CD14-positive monocyte (primary cell): ENCODE data around the gene PARVB. TPM values are rescaled to one million over a fixed set of nuclear protein-coding genes. Genes with fewer than 3 reads are reported as not detected.

Source experiments
- DNase-seq, 3 donors: peaks; one replicate each; pipeline ENCODE4 v3.0.0-alpha.2; 2011 to 2022
- H2AFZ ChIP-seq: 2 replicates; pipeline ENCODE4 v1.6.0; 2012; ENCODE audit warnings: mild to moderate bottlenecking, low read depth, low read length, inconsistent platforms; ENCODE audit not compliant: insufficient read depth, poor library complexity, severe bottlenecking
- H3K27ac ChIP-seq, 2 donors: 1 replicate in 1 of 2; 2 replicates in 1 of 2; pipeline ENCODE4 v1.5.1; 2012 to 2013; ENCODE audit warnings: low read length in 2 of 2, control low read depth in 1 of 2, inconsistent platforms in 1 of 2, low read depth in 1 of 2, mild to moderate bottlenecking in 1 of 2
- H3K27me3 ChIP-seq, 2 donors: one replicate each; pipeline versions ENCODE4 v1.6.0 to v1.6.1; 2011 to 2013; ENCODE audit warnings: low read length in 2 of 2; ENCODE audit not compliant: control insufficient read depth in 2 of 2, insufficient read depth in 2 of 2
- H3K36me3 ChIP-seq, 2 donors: replicated peaks in 1 of 2; 1 replicate in 1 of 2; 2 replicates in 1 of 2; pipeline versions ENCODE4 v1.5.1 to v1.6.1; 2012 to 2013; ENCODE audit warnings: low read length in 2 of 2, control low read depth in 1 of 2, inconsistent platforms in 1 of 2, mild to moderate bottlenecking in 1 of 2; ENCODE audit not compliant: insufficient read depth in 2 of 2, control insufficient read depth in 1 of 2
- H3K4me1 ChIP-seq, 2 donors: 1 replicate in 1 of 2; 2 replicates in 1 of 2; pipeline versions ENCODE4 v1.5.1 to v1.6.1; 2012 to 2013; ENCODE audit warnings: low read length in 2 of 2, control low read depth in 1 of 2, inconsistent platforms in 1 of 2, mild to moderate bottlenecking in 1 of 2, moderate library complexity in 1 of 2; ENCODE audit not compliant: insufficient read depth in 2 of 2, control insufficient read depth in 1 of 2
- H3K4me2 ChIP-seq: replicated peaks from 2 replicates; pipeline ENCODE3; 2012; ENCODE audit warnings: low read length, moderate library complexity, mild to moderate bottlenecking; ENCODE audit not compliant: poor library complexity, severe bottlenecking; ENCODE audit errors: extremely low read depth
- H3K4me3 ChIP-seq, 3 experiments: fragments of 200-600 bp in 1 of 3; sonication (generic) in 1 of 3; replicated peaks in 1 of 3; 1 replicate in 2 of 3; 2 replicates in 1 of 3; pipeline ENCODE4 v1.5.1; 2011 to 2013; ENCODE audit warnings: low read length in 3 of 3, mild to moderate bottlenecking in 3 of 3, control low read depth in 2 of 3, low read depth in 2 of 3, inconsistent platforms in 1 of 3, moderate library complexity in 1 of 3
- H3K79me2 ChIP-seq: 2 replicates; pipeline ENCODE4 v1.6.0; 2012; ENCODE audit warnings: mild to moderate bottlenecking, control low read depth, inconsistent platforms, low read length, moderate library complexity; ENCODE audit not compliant: insufficient read depth
- H3K9ac ChIP-seq: 2 replicates; pipeline ENCODE4 v1.6.0; 2017; ENCODE audit warnings: low read length, mild to moderate bottlenecking; ENCODE audit not compliant: insufficient read depth, poor library complexity, severe bottlenecking
- H3K9me3 ChIP-seq, 2 donors: replicated peaks in 1 of 2; 1 replicate in 1 of 2; 2 replicates in 1 of 2; pipeline versions ENCODE4 v1.5.1 to v1.6.1; 2012 to 2013; ENCODE audit warnings: low read length in 2 of 2, control low read depth in 1 of 2; ENCODE audit not compliant: control insufficient read depth in 1 of 2, insufficient read depth in 1 of 2
- H4K20me1 ChIP-seq: 2 replicates; pipeline ENCODE4 v1.6.0; 2012; ENCODE audit warnings: mild to moderate bottlenecking, low read length, control low read depth, moderate library complexity; ENCODE audit not compliant: insufficient read depth
- H3K27ac Mint-ChIP-seq, 7 donors: one replicate each; pipeline ENCODE4 v1.8.0; 2020; ENCODE audit warnings: mild to moderate bottlenecking in 7 of 7, mixed read lengths in 7 of 7, moderate library complexity in 6 of 7, inconsistent platforms in 2 of 7
- H3K27me3 Mint-ChIP-seq, 3 donors: one replicate each; pipeline ENCODE4 v1.8.0; 2021 to 2022; ENCODE audit warnings: low read depth in 3 of 3, mild to moderate bottlenecking in 3 of 3, mixed read lengths in 3 of 3, moderate library complexity in 3 of 3, inconsistent platforms in 1 of 3
- H3K36me3 Mint-ChIP-seq, 2 donors: one replicate each; pipeline ENCODE4 v1.8.0; 2020; ENCODE audit warnings: mixed read lengths in 2 of 2, inconsistent platforms in 1 of 2, mild to moderate bottlenecking in 1 of 2
- H3K4me1 Mint-ChIP-seq: one replicate; pipeline ENCODE4 v1.8.0; 2020; ENCODE audit warnings: mild to moderate bottlenecking, mixed read lengths
- H3K4me3 Mint-ChIP-seq, 2 donors: one replicate each; pipeline ENCODE4 v1.8.0; 2020; ENCODE audit warnings: mild to moderate bottlenecking in 2 of 2, mixed read lengths in 2 of 2, moderate library complexity in 1 of 2
- H3K9me3 Mint-ChIP-seq, 7 donors: one replicate each; pipeline ENCODE4 v1.8.0; 2020 to 2022; ENCODE audit warnings: mixed read lengths in 7 of 7, mild to moderate bottlenecking in 6 of 7, moderate library complexity in 6 of 7, inconsistent platforms in 2 of 7
- WGBS: methylation state at CpG from one replicate; pipeline ENCODE4 v1.1.5; 2013; ENCODE audit warnings: missing lambda C conversion rate; ENCODE audit not compliant: insufficient coverage; 5-methylcytosine and 5-hydroxymethylcytosine counted together
- intact Hi-C, 2 donors: fragments of 100-400 bp; cut with micrococcal nuclease; formaldehyde crosslinking; loops; one replicate each; pipeline versions ENCODE4 v1.15.0 to v1.15.1; 2023
- polyA plus RNA-seq, 3 donors: library from polyadenylated mRNA; depleted of rRNA in 1 of 3; unstranded in 2 of 3; stranded (reverse) in 1 of 3; fragments of 300-500 nt in 2 of 3; fragments of >200 nt in 1 of 3; fragmentation: Illumina TruSeq in 2 of 3; gene quantifications; 1 replicate in 2 of 3; 2 replicates in 1 of 3; pipeline ENCODE4 v1.2.3, GENCODE V29; 2012 to 2021
- TF ChIP-seq, protein P1 (sequence below): fragments of 200-600 bp; IDR thresholded peaks from one replicate; pipeline ENCODE4 v1.8.0; 2022; ENCODE audit warnings: antibody characterized with exemption, mild to moderate bottlenecking

Gene PARVB
- polyA plus RNA-seq, 3 donors: 13.4 to 38.5 (median 17.9) TPM

DNA sequence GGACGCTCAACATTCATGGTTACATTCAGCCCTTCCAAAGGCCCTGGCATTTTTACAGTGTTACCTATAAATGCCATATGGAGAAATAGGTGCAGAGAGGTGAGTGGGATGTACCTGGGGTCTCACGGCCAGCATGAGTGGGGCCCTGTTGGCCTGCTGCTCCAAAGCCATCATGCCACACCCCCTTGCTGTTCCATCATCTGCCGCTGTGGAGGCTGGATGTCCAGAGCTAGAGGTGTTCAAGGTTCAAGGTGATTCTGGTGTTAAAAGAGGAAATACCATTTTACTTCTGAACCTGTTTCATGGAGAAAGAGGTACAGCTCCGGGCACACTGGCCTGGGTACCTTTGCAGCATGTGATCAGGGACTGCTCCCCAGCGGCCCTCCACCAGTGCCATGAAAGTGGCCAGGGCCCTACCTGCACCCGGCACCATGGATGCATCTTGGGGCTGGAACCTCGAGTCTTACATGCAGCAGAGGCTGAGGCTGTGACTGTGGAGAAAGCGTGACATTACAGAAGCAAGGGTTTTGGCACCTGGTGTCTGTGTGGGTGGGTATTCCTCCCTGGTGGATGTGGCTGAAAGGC is 68.6 kb downstream of the PARVB start:
- no peak overlapping the region for H3K27ac ChIP-seq
- no peaks in the 10 kb centered on the region for H3K4me1 ChIP-seq
- Mint-ChIP-seq H3K9me3 (peaks cover 0 to 2% (median 0%) of the 10 kb centered on the region in 7 donors), H3K36me3 (peaks cover 31 to 50% of the 10 kb centered on the region in 2 donors), H3K27me3 (peaks cover 0 to 3% (median 0%) of the 10 kb centered on the region in 3 donors), H3K4me1 (no peaks in the 10 kb centered on the region), H3K4me3 (no peak overlapping the region), H3K27ac (no peak overlapping the region)
- intact Hi-C loops: no loop called here
- peaks cover 29 to 52% of the 10 kb centered on the region in 2 donors for H3K36me3 ChIP-seq
- TF ChIP-seq, protein P1, sequence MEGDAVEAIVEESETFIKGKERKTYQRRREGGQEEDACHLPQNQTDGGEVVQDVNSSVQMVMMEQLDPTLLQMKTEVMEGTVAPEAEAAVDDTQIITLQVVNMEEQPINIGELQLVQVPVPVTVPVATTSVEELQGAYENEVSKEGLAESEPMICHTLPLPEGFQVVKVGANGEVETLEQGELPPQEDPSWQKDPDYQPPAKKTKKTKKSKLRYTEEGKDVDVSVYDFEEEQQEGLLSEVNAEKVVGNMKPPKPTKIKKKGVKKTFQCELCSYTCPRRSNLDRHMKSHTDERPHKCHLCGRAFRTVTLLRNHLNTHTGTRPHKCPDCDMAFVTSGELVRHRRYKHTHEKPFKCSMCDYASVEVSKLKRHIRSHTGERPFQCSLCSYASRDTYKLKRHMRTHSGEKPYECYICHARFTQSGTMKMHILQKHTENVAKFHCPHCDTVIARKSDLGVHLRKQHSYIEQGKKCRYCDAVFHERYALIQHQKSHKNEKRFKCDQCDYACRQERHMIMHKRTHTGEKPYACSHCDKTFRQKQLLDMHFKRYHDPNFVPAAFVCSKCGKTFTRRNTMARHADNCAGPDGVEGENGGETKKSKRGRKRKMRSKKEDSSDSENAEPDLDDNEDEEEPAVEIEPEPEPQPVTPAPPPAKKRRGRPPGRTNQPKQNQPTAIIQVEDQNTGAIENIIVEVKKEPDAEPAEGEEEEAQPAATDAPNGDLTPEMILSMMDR: no peak
- H3K4me2 ChIP-seq: no peak overlapping the region
- H4K20me1 ChIP-seq: no peaks in the 10 kb centered on the region
- no peaks in the 10 kb centered on the region for H3K27me3 ChIP-seq
- H3K9me3 ChIP-seq: no peaks in the 10 kb centered on the region
- H2AFZ ChIP-seq: no peak overlapping the region
- no peak overlapping the region for H3K9ac ChIP-seq
- H3K4me3 ChIP-seq: no peak overlapping the region
- no peaks in the 10 kb centered on the region for H3K79me2 ChIP-seq
- DNase-seq: no peak
- WGBS: 80% methylated on average over 4 of the region's 8 CpGs

DNA sequence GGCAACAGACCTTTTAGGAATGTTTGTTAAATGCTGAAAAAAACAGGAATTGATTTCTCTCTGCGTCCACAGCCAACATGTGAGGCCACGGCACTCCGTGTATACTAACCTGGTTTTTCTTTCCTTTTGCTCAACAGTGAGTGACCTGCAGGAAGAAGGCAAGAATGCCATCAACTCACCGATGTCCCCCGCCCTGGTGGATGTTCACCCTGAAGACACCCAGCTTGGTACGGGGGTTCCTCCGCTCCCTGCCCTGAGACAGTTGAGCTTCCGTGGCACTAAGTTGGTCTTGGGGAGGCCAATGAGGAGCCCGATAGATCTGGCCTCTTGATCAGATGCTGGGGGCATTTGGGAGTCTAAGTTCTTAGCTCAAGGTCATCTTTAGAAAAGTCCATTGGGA is 69.7 kb downstream of the PARVB start:
- H3K36me3 Mint-ChIP-seq: peaks cover 30 to 46% of the 10 kb centered on the region in 2 donors
- H3K27ac Mint-ChIP-seq: peak overlapping the region in 1 of 7 donors; percentile 8
- Histone ChIP-seq H3K4me2 (no peak overlapping the region), H3K9ac (no peak overlapping the region), H2AFZ (no peak overlapping the region), H3K4me1 (peaks cover 0 to 1% of the 10 kb centered on the region in 2 donors), H3K27ac (no peak overlapping the region), H3K27me3 (no peaks in the 10 kb centered on the region), H4K20me1 (no peaks in the 10 kb centered on the region), H3K9me3 (no peaks in the 10 kb centered on the region), H3K4me3 (no peak overlapping the region), H3K79me2 (no peaks in the 10 kb centered on the region), H3K36me3 (peaks cover 29 to 49% of the 10 kb centered on the region in 2 donors)
- 97% methylated on average over 9 of the region's 9 CpGs for WGBS
- no peak overlapping the region for H3K4me3 Mint-ChIP-seq
- TF ChIP-seq, protein P1: no peak
- DNase-seq: no peak
- peaks cover 0 to 2% (median 0%) of the 10 kb centered on the region in 7 donors for H3K9me3 Mint-ChIP-seq
- intact Hi-C loops: no loop called here
- peaks cover 0 to 3% (median 0%) of the 10 kb centered on the region in 3 donors for H3K27me3 Mint-ChIP-seq
- peaks cover 7% of the 10 kb centered on the region for H3K4me1 Mint-ChIP-seq
